Mononuclear cell (primary cell): ENCODE results near the gene MPP3. TPM values are rescaled to one million over a fixed set of nuclear protein-coding genes. Genes with fewer than 3 reads are reported as not detected.

Experiments
- H3K27me3 ChIP-seq: 2 replicates; pipeline ENCODE4 v1.6.0; 2011; ENCODE audit warnings: low read length, control low read depth; ENCODE audit not compliant: insufficient read depth
- H3K4me1 ChIP-seq: 2 replicates; pipeline ENCODE4 v1.5.1; 2011; ENCODE audit warnings: mild to moderate bottlenecking, low read length, control low read depth; ENCODE audit not compliant: insufficient read depth
- H3K4me3 ChIP-seq: 2 replicates; pipeline ENCODE4 v1.5.1; 2011; ENCODE audit warnings: mild to moderate bottlenecking, low read length, moderate library complexity
- H3K9me3 ChIP-seq: 2 replicates; pipeline ENCODE4 v1.5.1; 2011; ENCODE audit warnings: low read depth, mild to moderate bottlenecking, control low read depth, low read length
- total RNA-seq: library from RNA; depleted of rRNA; stranded (reverse); fragments of >200 nt; gene quantifications from one replicate; pipeline ENCODE4 v1.2.3, GENCODE V29; 2012

MPP3 gene, protein sequence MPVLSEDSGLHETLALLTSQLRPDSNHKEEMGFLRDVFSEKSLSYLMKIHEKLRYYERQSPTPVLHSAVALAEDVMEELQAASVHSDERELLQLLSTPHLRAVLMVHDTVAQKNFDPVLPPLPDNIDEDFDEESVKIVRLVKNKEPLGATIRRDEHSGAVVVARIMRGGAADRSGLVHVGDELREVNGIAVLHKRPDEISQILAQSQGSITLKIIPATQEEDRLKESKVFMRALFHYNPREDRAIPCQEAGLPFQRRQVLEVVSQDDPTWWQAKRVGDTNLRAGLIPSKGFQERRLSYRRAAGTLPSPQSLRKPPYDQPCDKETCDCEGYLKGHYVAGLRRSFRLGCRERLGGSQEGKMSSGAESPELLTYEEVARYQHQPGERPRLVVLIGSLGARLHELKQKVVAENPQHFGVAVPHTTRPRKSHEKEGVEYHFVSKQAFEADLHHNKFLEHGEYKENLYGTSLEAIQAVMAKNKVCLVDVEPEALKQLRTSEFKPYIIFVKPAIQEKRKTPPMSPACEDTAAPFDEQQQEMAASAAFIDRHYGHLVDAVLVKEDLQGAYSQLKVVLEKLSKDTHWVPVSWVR
- 0.21 TPM for total RNA-seq

GRCh38 chr17:43832976-43833829 lies at the start of gene MPP3:
TSS of gene MPP3 (minus strand) at chr17:43833146. CDS start at chr17:43831906, 1,240 bp downstream.
- Histone ChIP-seq H3K27me3 (peaks cover 28% of the 10 kb centered on the region), H3K4me1 (peaks cover 9% of the 10 kb centered on the region), H3K9me3 (no peaks in the 10 kb centered on the region), H3K4me3 (peak within 1 kb of the TSS; percentile 25)

GRCh38 chr17:43881758-43882505 lies 49.0 kb upstream of the MPP3 start:
- no peak overlapping the region for H3K4me3 ChIP-seq
- no peaks in the 10 kb centered on the region for H3K27me3 ChIP-seq
- no peaks in the 10 kb centered on the region for H3K9me3 ChIP-seq
- no peaks in the 10 kb centered on the region for H3K4me1 ChIP-seq

- Histone ChIP-seq H3K4me3 (no peak overlapping the region), H3K27me3 (no peaks in the 10 kb centered on the region), H3K4me1 (no peaks in the 10 kb centered on the region), H3K9me3 (no peaks in the 10 kb centered on the region)
These were observed 48.2 kb upstream of the MPP3 start for GRCh38 chr17:43881181-43881580.

DNA sequence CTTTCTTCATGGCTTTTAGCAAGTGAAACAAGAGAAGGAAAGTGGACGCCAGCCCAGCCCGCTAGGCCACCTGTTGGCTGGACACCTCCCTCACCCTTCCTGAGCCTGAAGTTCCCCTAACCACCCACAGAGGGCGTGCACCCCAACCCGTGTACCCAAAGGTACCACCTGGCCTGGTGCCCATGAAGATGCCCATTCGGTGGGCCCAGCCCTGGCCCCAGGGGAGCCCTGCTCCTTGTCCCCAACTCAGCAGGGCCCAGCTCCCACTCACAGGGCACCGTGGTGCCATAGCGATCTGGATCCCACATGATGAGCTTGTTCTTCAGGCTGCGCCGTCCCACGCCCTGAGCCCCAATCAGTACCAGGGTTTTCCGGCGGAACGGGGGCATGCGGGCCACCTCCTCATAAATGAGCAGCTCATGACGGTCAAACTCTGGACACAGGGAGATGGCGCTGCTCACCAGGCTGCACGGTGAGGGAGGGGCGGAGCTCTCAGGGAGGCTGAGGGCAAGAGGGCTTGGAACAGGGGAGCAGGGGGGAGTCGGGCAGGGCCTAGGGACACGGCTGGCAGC lies 47.6 kb upstream of the MPP3 start:
- Histone ChIP-seq H3K27me3 (no peaks in the 10 kb centered on the region), H3K9me3 (no peaks in the 10 kb centered on the region), H3K4me3 (no peak overlapping the region)

DNA sequence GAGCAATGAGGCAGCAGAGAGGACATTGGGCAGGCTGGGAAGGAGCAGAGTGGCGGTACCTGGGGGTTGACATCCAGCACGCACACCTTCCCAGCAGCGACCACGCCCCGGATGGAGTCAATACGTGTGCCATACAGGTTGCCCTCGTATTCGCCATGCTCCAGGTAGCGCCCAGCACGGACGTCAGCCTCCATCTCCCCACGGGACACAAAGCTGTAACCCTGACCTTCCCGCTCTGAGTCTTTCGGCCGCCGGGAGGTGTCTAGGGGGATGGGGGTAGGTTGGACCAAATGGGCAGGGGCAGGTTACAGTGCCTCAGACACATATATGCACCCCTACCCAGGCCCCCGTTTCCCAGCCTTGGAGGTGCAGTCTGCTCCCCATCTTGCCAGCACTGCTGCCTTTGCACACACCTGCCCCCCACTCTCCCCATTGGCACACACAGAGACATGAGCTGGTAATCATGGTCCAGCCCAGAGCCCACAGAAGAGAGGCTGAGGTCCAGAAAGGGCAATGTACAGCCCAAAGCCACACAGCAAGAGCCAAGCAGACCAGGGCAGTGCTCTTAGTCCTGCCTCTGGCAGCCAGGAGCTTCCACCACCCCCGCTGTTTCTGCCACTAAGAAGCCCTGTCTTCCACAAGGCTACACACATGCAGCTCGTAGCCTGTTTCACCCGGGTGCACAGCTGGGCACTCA lies 46.9 kb upstream of the MPP3 start:
- Histone ChIP-seq H3K4me1 (no peaks in the 10 kb centered on the region), H3K4me3 (no peak overlapping the region), H3K9me3 (no peaks in the 10 kb centered on the region), H3K27me3 (no peaks in the 10 kb centered on the region)

More for the DNA sequence above, 47.6 kb upstream of the MPP3 start:
- no peaks in the 10 kb centered on the region for H3K4me1 ChIP-seq

DNA sequence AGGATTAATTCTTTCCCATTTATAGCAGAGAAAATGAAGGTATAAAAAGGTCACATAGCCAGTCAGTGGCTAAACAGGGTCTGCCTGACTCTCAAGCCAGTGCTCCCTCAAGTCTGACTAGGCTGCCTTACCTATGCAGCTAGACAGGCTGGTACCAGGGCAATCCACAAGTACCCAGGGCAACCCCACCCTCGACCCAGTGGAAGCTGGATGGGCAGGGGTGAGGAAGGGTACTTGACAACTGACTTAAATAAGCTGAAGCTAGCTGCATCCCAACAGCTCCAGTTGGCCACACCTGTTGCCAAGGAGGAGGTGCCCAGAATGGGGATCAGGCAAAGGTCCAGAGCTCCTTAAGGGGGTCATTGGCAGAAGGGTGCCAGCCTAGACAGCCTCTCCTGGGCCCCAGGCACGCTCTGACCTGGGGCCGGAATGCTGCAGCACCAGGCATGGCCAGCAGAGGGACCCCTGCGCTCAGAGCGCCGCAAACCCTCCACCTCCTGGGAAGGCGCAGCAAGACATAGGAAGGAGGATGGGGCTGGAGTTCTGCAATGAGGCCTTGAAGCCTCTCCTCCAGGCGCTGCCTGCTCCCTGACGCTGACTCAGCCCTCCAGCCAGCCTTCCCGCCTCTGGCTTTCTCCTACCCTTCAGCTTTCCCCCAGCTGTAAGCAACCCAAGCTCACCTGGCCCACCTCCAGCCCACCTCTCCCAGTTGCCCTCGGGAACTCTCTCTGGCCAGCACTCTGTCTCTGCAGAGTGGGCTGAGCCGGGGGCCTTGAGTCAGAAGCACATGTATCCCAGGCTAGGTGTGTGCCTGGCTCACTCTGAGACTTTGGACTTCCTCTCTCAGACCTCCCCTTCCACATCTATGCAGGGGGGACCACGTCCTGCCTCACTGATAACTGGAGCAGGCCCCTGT lies 45.6 kb upstream of the MPP3 start:
- Histone ChIP-seq H3K27me3 (no peaks in the 10 kb centered on the region), H3K4me3 (no peak overlapping the region), H3K9me3 (no peaks in the 10 kb centered on the region), H3K4me1 (no peaks in the 10 kb centered on the region)

GRCh38 chr17:43877451-43878155 lies 44.7 kb upstream of the MPP3 start:
- H3K4me1 ChIP-seq: no peaks in the 10 kb centered on the region
- H3K9me3 ChIP-seq: no peaks in the 10 kb centered on the region
- H3K4me3 ChIP-seq: no peak overlapping the region
- no peaks in the 10 kb centered on the region for H3K27me3 ChIP-seq

- no peaks in the 10 kb centered on the region for H3K4me1 ChIP-seq
- H3K4me3 ChIP-seq: no peak overlapping the region
- H3K27me3 ChIP-seq: no peaks in the 10 kb centered on the region
- no peaks in the 10 kb centered on the region for H3K9me3 ChIP-seq
These were observed 44.1 kb upstream of the MPP3 start for GRCh38 chr17:43877031-43877430.

DNA sequence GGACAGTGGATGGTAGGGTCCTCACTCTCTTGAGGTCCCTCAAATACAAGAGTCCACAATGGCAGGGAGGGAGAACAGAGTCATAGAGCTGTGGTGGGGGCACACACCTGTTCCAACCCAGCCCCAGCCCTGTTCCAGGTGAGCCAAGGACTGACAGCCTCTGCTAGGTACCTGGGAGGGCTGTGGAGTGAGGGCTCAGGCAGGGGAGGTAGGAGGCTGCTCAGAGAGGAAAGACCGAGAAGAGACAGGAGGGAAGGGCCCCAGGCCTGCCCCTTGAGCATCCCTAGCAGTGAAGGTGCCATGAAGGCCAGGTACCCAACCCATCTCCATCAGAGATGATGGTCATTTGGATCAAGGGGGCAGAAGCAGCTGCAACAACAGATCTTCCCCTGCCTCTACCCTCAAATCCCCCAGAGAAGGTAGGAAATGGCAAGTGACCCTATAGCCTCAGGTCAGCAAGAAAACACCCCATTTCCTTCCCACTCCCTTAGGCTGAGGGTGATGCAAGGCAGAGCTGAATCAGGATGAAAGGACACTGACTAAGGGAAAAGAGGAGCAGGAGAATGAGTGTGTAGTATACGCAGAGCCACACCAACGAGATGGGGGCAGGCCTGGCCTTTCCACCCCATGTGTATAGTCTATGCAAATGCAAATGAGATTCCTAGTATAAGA lies 42.7 kb upstream of the MPP3 start:
- Histone ChIP-seq H3K9me3 (no peaks in the 10 kb centered on the region), H3K4me1 (no peaks in the 10 kb centered on the region), H3K27me3 (no peaks in the 10 kb centered on the region), H3K4me3 (no peak overlapping the region)

- Histone ChIP-seq H3K4me1 (no peaks in the 10 kb centered on the region), H3K27me3 (no peaks in the 10 kb centered on the region), H3K4me3 (no peak overlapping the region), H3K9me3 (no peaks in the 10 kb centered on the region)
These were observed 41.3 kb upstream of the MPP3 start for GRCh38 chr17:43874293-43874692.

- Histone ChIP-seq H3K9me3 (no peaks in the 10 kb centered on the region), H3K27me3 (no peaks in the 10 kb centered on the region), H3K4me3 (no peak overlapping the region), H3K4me1 (no peaks in the 10 kb centered on the region)
These were observed 40.9 kb upstream of the MPP3 start for GRCh38 chr17:43873815-43874214.

- peaks cover 3% of the 10 kb centered on the region for H3K4me1 ChIP-seq
- no peak overlapping the region for H3K4me3 ChIP-seq
- H3K27me3 ChIP-seq: no peaks in the 10 kb centered on the region
- no peaks in the 10 kb centered on the region for H3K9me3 ChIP-seq
These were observed 40.1 kb upstream of the MPP3 start for GRCh38 chr17:43873091-43873490.
